Mucosa of stomach (tissue), 1 donor: Measurements from ENCODE around the gene PDE8B.

Source experiments
- H3K27me3 ChIP-seq: one replicate; pipeline ENCODE4 v1.7.0; 2013; ENCODE audit warnings: mild to moderate bottlenecking, low read length; ENCODE audit not compliant: control insufficient read depth, insufficient read depth
- H3K36me3 ChIP-seq: one replicate; pipeline ENCODE4 v1.7.0; 2013; ENCODE audit warnings: low read length; ENCODE audit not compliant: control insufficient read depth, insufficient read depth
- H3K4me1 ChIP-seq: one replicate; pipeline ENCODE4 v1.7.0; 2013; ENCODE audit warnings: mild to moderate bottlenecking, low read length; ENCODE audit not compliant: control insufficient read depth, insufficient read depth
- H3K4me3 ChIP-seq: one replicate; pipeline ENCODE4 v1.7.0; 2013; ENCODE audit warnings: low read length
- H3K9ac ChIP-seq: one replicate; pipeline ENCODE4 v1.7.0; 2013; ENCODE audit warnings: mild to moderate bottlenecking, low read length, moderate library complexity
- H3K9me3 ChIP-seq: one replicate; pipeline ENCODE4 v1.7.0; 2013; ENCODE audit warnings: mild to moderate bottlenecking, low read length, moderate library complexity; ENCODE audit not compliant: control insufficient read depth
- donor health status: Pancreatic carcinoma.

Gene PDE8B

GRCh38 chr5:77347435-77348098 lies 137.1 kb downstream of the PDE8B start:
- H3K4me3 ChIP-seq: no peak overlapping the region
- no peaks in the 10 kb centered on the region for H3K27me3 ChIP-seq
- H3K36me3 ChIP-seq: no peaks in the 10 kb centered on the region
- no peak overlapping the region for H3K9ac ChIP-seq
- H3K9me3 ChIP-seq: no peaks in the 10 kb centered on the region
- H3K4me1 ChIP-seq: no peaks in the 10 kb centered on the region

- Histone ChIP-seq H3K4me3 (no peak overlapping the region), H3K9ac (no peak overlapping the region), H3K36me3 (no peaks in the 10 kb centered on the region), H3K27me3 (no peaks in the 10 kb centered on the region), H3K9me3 (no peaks in the 10 kb centered on the region), H3K4me1 (no peaks in the 10 kb centered on the region)
Measured at GRCh38 chr5:77353251-77353650, 142.8 kb downstream of the PDE8B start.

GRCh38 chr5:77354454-77354853 lies 144.0 kb downstream of the PDE8B start:
- Histone ChIP-seq H3K9ac (no peak overlapping the region), H3K4me1 (no peaks in the 10 kb centered on the region), H3K9me3 (no peaks in the 10 kb centered on the region), H3K4me3 (no peak overlapping the region), H3K36me3 (no peaks in the 10 kb centered on the region), H3K27me3 (no peaks in the 10 kb centered on the region)

DNA sequence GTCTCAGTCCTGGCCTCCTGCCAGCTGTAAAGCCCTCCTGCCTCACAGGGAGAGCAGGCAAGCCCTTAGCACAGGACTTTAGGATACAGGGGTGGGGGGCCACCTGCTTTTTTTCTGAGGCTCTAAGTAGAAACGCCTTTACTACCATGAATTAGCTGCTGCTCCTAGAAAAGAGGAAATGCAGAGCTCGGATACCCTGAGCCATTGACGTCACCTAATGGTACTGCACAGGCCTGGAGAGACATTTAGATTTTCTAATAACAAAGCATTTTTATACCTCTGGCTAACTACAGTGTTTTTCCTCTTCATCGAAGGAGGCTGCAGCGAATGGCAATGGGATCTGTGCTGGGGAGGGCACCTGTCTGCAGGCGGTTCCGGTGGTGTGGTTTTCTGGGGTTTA lies 144.6 kb downstream of the PDE8B start:
- Histone ChIP-seq H3K9me3 (no peaks in the 10 kb centered on the region), H3K4me1 (no peaks in the 10 kb centered on the region), H3K36me3 (no peaks in the 10 kb centered on the region), H3K27me3 (no peaks in the 10 kb centered on the region), H3K9ac (no peak overlapping the region), H3K4me3 (no peak overlapping the region)

- Histone ChIP-seq H3K4me1 (no peaks in the 10 kb centered on the region), H3K4me3 (no peak overlapping the region), H3K36me3 (no peaks in the 10 kb centered on the region), H3K27me3 (no peaks in the 10 kb centered on the region), H3K9ac (no peak overlapping the region), H3K9me3 (no peaks in the 10 kb centered on the region)
Measured at GRCh38 chr5:77355751-77356150, 145.3 kb downstream of the PDE8B start.

- Histone ChIP-seq H3K27me3 (no peaks in the 10 kb centered on the region), H3K9me3 (no peaks in the 10 kb centered on the region), H3K4me3 (no peak overlapping the region), H3K4me1 (no peaks in the 10 kb centered on the region), H3K9ac (no peak overlapping the region), H3K36me3 (no peaks in the 10 kb centered on the region)
Measured at GRCh38 chr5:77356740-77357139, 146.3 kb downstream of the PDE8B start.

GRCh38 chr5:77358255-77359205 lies 148.1 kb downstream of the PDE8B start:
- Histone ChIP-seq H3K9me3 (no peaks in the 10 kb centered on the region), H3K4me1 (no peaks in the 10 kb centered on the region), H3K9ac (no peak overlapping the region), H3K27me3 (no peaks in the 10 kb centered on the region), H3K36me3 (no peaks in the 10 kb centered on the region), H3K4me3 (no peak overlapping the region)

GRCh38 chr5:77359231-77359630 lies 148.8 kb downstream of the PDE8B start:
- no peaks in the 10 kb centered on the region for H3K4me1 ChIP-seq
- H3K9ac ChIP-seq: no peak overlapping the region
- no peaks in the 10 kb centered on the region for H3K27me3 ChIP-seq
- H3K4me3 ChIP-seq: no peak overlapping the region
- H3K9me3 ChIP-seq: no peaks in the 10 kb centered on the region
- no peaks in the 10 kb centered on the region for H3K36me3 ChIP-seq

- no peaks in the 10 kb centered on the region for H3K36me3 ChIP-seq
- no peak overlapping the region for H3K9ac ChIP-seq
- no peaks in the 10 kb centered on the region for H3K9me3 ChIP-seq
- no peak overlapping the region for H3K4me3 ChIP-seq
- no peaks in the 10 kb centered on the region for H3K4me1 ChIP-seq
- no peaks in the 10 kb centered on the region for H3K27me3 ChIP-seq
Measured at GRCh38 chr5:77360381-77360780, 149.9 kb downstream of the PDE8B start.

DNA sequence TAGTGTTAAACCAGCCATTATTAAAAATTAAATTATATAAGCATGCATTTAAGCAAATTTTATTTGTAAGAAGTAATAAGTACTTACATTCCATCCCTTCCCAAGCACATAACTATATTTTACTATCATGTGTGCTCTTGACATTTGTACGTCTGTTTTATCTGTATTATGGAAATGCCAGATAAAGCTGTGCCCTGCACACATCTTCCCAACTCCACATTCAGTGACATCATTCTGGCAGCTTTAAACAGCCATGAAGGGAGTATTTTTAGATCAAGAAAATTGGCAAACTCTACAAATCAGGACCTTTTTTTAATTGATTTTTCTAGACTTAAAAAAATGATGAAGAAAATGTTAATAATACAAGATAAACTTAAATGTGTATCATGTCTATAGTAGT lies 150.5 kb downstream of the PDE8B start:
- H3K36me3 ChIP-seq: no peaks in the 10 kb centered on the region
- H3K4me1 ChIP-seq: no peaks in the 10 kb centered on the region
- no peaks in the 10 kb centered on the region for H3K9me3 ChIP-seq
- H3K27me3 ChIP-seq: no peaks in the 10 kb centered on the region
- no peak overlapping the region for H3K4me3 ChIP-seq
- H3K9ac ChIP-seq: no peak overlapping the region

GRCh38 chr5:77366717-77367500 lies 156.4 kb downstream of the PDE8B start:
- Histone ChIP-seq H3K9me3 (no peaks in the 10 kb centered on the region), H3K4me3 (no peak overlapping the region), H3K4me1 (no peaks in the 10 kb centered on the region), H3K36me3 (no peaks in the 10 kb centered on the region), H3K9ac (no peak overlapping the region), H3K27me3 (no peaks in the 10 kb centered on the region)

DNA sequence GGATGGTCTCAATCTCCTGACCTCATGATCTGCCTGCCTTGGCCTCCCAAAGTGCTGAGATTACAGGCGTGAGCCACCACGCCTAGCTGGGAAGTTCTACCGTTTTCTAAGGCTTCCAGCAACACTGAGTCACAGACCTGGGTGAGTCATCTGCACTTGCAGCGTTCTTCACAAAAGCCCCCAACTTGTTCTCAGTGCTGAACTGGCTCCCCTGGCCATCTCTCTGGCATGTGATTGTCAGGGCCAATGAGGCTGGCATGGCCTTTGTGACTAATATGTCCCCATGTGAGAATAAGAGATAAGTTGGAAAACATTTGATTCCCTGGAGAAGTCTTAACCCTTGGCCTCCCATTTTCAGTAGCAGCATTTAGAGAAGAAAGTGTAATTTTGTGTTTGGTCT lies 157.3 kb downstream of the PDE8B start:
- Histone ChIP-seq H3K4me3 (no peak overlapping the region), H3K27me3 (no peaks in the 10 kb centered on the region), H3K9me3 (no peaks in the 10 kb centered on the region), H3K36me3 (no peaks in the 10 kb centered on the region), H3K4me1 (no peaks in the 10 kb centered on the region), H3K9ac (no peak overlapping the region)
